IgD-negative memory B cell (primary cell): Measurements from ENCODE around the gene DIS3L2. TPM values are rescaled to one million over a fixed set of nuclear protein-coding genes. Genes with fewer than 3 reads are reported as not detected.
A peak's percentile ranks its signal among the peaks of the same experiment; 100 is the strongest.
"Not testable (repeated sequence)": the region's sequence is repeated elsewhere in the genome, so short reads cannot be mapped to it uniquely, and the experiment has no call there.

Experiments
- H3K27ac Mint-ChIP-seq, 3 donors: one replicate each; pipeline ENCODE4 v1.8.0; 2020 to 2022; ENCODE audit warnings: mild to moderate bottlenecking in 3 of 3, mixed read lengths in 3 of 3, moderate library complexity in 1 of 3
- H3K27me3 Mint-ChIP-seq: one replicate; pipeline ENCODE4 v1.8.0; 2021; ENCODE audit warnings: mixed read lengths
- H3K36me3 Mint-ChIP-seq: one replicate; pipeline ENCODE4 v1.8.0; 2020; ENCODE audit warnings: mild to moderate bottlenecking, mixed read lengths
- H3K4me1 Mint-ChIP-seq, 3 donors: one replicate each; pipeline ENCODE4 v1.8.0; 2020 to 2022; ENCODE audit warnings: mixed read lengths in 3 of 3, mild to moderate bottlenecking in 1 of 3
- H3K4me3 Mint-ChIP-seq, 4 donors: one replicate each; pipeline ENCODE4 v1.8.0; 2020 to 2022; ENCODE audit warnings: mild to moderate bottlenecking in 4 of 4, mixed read lengths in 4 of 4, moderate library complexity in 3 of 4
- H3K9me3 Mint-ChIP-seq, 3 donors: one replicate each; pipeline ENCODE4 v1.8.0; 2020 to 2021; ENCODE audit warnings: mixed read lengths in 3 of 3, mild to moderate bottlenecking in 1 of 3
- polyA plus RNA-seq: library from polyadenylated mRNA; unstranded; fragments of 300-500 nt; fragmentation: Illumina TruSeq; gene quantifications from one replicate; pipeline ENCODE4 v1.2.3, GENCODE V29; 2021

DIS3L2 gene
- polyA plus RNA-seq, 1 donor from 2014 or later = 21.7 TPM

DNA sequence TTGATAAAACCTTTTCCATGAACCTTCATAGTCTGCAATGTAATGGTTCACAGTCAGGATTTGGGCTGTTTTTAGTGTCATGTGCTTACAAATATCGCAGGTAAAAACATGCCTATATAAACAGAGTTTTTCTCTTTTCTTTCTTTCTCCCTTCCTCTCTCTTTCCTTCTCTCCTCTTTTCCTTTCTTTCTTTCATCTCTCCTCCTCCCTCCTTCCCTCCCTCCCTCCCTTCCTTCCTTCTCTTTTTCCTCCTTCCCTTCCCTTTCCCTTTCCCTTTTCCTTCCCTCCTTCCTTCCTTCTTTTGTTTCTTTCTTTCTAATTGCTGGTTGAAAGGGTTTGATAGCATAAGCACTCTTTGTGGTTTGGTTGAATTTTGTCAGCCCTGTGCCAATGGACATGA, 25.7 kb upstream of the DIS3L2 start:
- H3K27me3 Mint-ChIP-seq = peaks cover 15% of the 10 kb centered on the region
- H3K4me1 Mint-ChIP-seq = peaks cover 2 to 6% (median 5%) of the 10 kb centered on the region in 3 donors
- peaks cover 2% of the 10 kb centered on the region for H3K36me3 Mint-ChIP-seq
- H3K4me3 Mint-ChIP-seq = no peak overlapping the region
- H3K9me3 Mint-ChIP-seq = no peaks in the 10 kb centered on the region
- H3K27ac Mint-ChIP-seq = no peak overlapping the region

GRCh38 chr2:231936491-231936890, 25.0 kb upstream of the DIS3L2 start:
- H3K4me1 Mint-ChIP-seq = peaks cover 2 to 6% (median 5%) of the 10 kb centered on the region in 3 donors
- H3K36me3 Mint-ChIP-seq = peaks cover 2% of the 10 kb centered on the region
- peaks cover 11% of the 10 kb centered on the region for H3K27me3 Mint-ChIP-seq
- H3K9me3 Mint-ChIP-seq = no peaks in the 10 kb centered on the region
- H3K4me3 Mint-ChIP-seq = no peak overlapping the region
- H3K27ac Mint-ChIP-seq = no peak overlapping the region

DNA sequence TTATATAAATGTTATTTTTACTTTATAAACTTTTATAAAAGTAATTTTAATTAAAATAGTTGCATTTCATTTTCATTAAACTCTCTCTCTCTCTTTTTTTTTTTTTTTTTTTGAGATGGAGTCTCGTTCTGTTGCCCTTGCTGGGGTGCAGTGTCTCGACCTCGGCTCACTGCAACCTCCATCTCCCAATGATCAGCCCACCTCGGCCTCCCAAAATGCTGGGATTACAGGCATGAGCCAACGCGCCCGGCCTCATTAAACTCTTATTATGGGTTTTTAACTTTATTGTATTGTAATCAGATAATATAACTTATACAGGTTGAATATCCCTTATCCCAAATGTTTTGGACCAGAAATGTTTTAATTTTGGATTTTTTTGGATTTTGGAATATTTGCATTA, 24.5 kb upstream of the DIS3L2 start:
- H3K36me3 Mint-ChIP-seq = no peaks in the 10 kb centered on the region
- peaks cover 2 to 6% (median 5%) of the 10 kb centered on the region in 3 donors for H3K4me1 Mint-ChIP-seq

GRCh38 chr2:231939022-231939421, 22.5 kb upstream of the DIS3L2 start:
- H3K9me3 Mint-ChIP-seq = no peaks in the 10 kb centered on the region
- H3K36me3 Mint-ChIP-seq = no peaks in the 10 kb centered on the region
- peaks cover 8% of the 10 kb centered on the region for H3K27me3 Mint-ChIP-seq
- peaks cover 0 to 2% (median 0%) of the 10 kb centered on the region in 3 donors for H3K4me1 Mint-ChIP-seq
- H3K27ac Mint-ChIP-seq = no peak overlapping the region
- H3K4me3 Mint-ChIP-seq = no peak overlapping the region

More for the DNA sequence above, 24.5 kb upstream of the DIS3L2 start:
- Mint-ChIP-seq H3K27ac (no peak overlapping the region), H3K9me3 (no peaks in the 10 kb centered on the region), H3K27me3 (peaks cover 8% of the 10 kb centered on the region), H3K4me3 (no peak overlapping the region)

DNA sequence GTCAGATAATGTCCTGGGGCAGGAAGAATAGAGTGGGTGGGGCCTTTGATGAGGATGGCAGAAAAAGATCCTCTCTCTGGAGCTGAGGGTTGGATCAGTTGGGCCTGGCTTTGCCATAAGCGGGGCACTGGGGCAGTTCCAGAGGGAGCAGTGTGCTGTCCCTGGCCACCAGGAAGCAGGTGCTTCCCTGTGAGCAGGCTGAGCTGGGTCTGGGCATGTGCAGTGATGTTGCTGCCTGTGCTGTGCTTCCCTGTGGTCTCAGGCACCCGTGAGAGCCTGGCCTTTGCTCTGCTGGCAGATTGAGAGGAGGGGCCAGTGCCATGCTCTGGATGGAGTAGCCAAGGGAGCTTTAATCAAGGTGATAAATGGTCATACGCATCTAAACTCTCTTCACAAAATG, 20.7 kb upstream of the DIS3L2 start:
- no peaks in the 10 kb centered on the region for H3K4me1 Mint-ChIP-seq
- H3K36me3 Mint-ChIP-seq = no peaks in the 10 kb centered on the region
- H3K27ac Mint-ChIP-seq = no peak overlapping the region
- peaks cover 6% of the 10 kb centered on the region for H3K27me3 Mint-ChIP-seq
- H3K4me3 Mint-ChIP-seq = no peak overlapping the region
- H3K9me3 Mint-ChIP-seq = no peaks in the 10 kb centered on the region

GRCh38 chr2:231941673-231942072, 19.8 kb upstream of the DIS3L2 start:
- H3K27me3 Mint-ChIP-seq = peaks cover 8% of the 10 kb centered on the region
- no peaks in the 10 kb centered on the region for H3K4me1 Mint-ChIP-seq
- H3K27ac Mint-ChIP-seq = no peak overlapping the region
- H3K4me3 Mint-ChIP-seq = no peak overlapping the region
- H3K36me3 Mint-ChIP-seq = no peaks in the 10 kb centered on the region
- no peaks in the 10 kb centered on the region for H3K9me3 Mint-ChIP-seq

DNA sequence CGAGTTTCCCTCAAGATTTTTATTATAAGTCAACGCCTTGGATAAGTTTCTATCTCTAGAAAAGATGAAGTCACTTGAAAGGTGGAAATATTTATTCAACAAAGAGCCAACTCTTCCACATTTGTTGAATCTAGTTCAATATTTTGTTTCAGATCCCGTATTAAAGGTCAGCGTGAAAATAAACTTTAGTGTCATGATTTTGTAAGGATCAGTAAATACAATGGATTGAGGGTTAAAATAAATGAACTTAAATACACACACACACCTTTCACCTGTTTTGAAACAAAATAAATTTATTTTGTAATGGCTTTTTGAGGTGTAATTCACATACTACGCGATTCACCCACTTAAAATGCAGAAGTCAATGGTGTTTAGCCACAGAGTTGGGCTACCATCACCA, 19.3 kb upstream of the DIS3L2 start:
- Mint-ChIP-seq H3K36me3 (no peaks in the 10 kb centered on the region), H3K27ac (no peak overlapping the region), H3K9me3 (no peaks in the 10 kb centered on the region), H3K4me3 (no peak overlapping the region), H3K4me1 (no peaks in the 10 kb centered on the region), H3K27me3 (peaks cover 9% of the 10 kb centered on the region)

GRCh38 chr2:231946241-231946814, 15.2 kb upstream of the DIS3L2 start:
- H3K27me3 Mint-ChIP-seq = peaks cover 8% of the 10 kb centered on the region
- H3K4me1 Mint-ChIP-seq = no peaks in the 10 kb centered on the region
- H3K27ac Mint-ChIP-seq = no peak overlapping the region
- no peak overlapping the region for H3K4me3 Mint-ChIP-seq
- H3K36me3 Mint-ChIP-seq = no peaks in the 10 kb centered on the region
- H3K9me3 Mint-ChIP-seq = peaks cover 0 to 2% (median 0%) of the 10 kb centered on the region in 3 donors

DNA sequence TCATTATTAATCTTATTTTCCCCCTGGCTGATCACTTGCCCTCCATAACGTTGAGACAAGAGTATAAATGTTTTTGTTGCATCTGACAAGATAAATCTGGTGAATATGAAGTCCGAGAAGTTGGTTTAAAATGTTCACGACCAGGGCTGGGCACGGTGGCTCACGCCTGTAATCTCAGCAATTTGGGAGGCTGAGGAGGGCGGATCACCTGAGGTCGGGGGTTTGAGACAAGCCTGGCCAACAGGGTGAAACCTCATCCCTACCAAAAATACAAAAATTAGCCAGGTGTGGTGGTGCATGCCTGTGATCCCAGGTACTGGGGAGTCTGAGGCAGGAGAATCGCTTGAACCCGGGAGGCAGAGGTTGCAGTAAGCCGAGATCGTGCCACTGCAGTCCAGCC, 14.4 kb upstream of the DIS3L2 start:
- H3K36me3 Mint-ChIP-seq, H3K4me3 Mint-ChIP-seq, H3K9me3 Mint-ChIP-seq, H3K27me3 Mint-ChIP-seq, H3K27ac Mint-ChIP-seq, H3K4me1 Mint-ChIP-seq: not testable (repeated sequence)

GRCh38 chr2:231947694-231948093, 13.8 kb upstream of the DIS3L2 start:
- Mint-ChIP-seq H3K4me3 (no peak overlapping the region), H3K36me3 (no peaks in the 10 kb centered on the region), H3K9me3 (peaks cover 0 to 6% (median 0%) of the 10 kb centered on the region in 3 donors), H3K27ac (no peak overlapping the region), H3K4me1 (no peaks in the 10 kb centered on the region), H3K27me3 (peaks cover 5% of the 10 kb centered on the region)

DNA sequence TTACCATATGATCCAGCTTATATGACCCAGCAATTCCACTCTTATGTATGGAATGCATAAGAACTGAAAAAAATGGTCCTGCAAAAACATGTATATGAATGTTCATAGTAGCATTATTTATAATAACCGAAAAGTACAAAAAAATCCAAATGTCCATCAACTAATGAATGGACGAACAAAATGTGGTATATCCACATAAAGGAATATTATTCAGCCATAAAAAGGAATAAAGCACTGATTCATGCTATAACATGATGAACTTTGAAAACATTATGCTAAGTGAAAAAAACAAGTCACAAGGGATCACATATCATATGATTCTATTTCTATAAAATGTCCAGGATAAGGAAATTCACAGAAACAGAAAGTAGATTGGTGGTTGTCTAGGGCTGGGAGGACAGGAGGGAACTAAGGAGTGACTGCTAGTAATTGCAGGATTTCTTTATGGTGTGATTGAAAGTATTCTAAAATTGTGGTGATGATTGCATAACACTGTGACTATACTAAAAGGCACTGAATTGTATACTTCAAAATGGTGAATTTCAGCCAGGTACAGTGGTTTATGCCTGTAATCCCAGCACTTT, 10.0 kb upstream of the DIS3L2 start:
- H3K36me3 Mint-ChIP-seq = no peaks in the 10 kb centered on the region
- no peaks in the 10 kb centered on the region for H3K4me1 Mint-ChIP-seq
- H3K4me3 Mint-ChIP-seq = no peak overlapping the region
- peaks cover 0 to 6% (median 0%) of the 10 kb centered on the region in 3 donors for H3K9me3 Mint-ChIP-seq
- peak overlapping the region in 1 of 3 donors; percentile 39 for H3K27ac Mint-ChIP-seq
- H3K27me3 Mint-ChIP-seq = peaks cover 5% of the 10 kb centered on the region

DNA sequence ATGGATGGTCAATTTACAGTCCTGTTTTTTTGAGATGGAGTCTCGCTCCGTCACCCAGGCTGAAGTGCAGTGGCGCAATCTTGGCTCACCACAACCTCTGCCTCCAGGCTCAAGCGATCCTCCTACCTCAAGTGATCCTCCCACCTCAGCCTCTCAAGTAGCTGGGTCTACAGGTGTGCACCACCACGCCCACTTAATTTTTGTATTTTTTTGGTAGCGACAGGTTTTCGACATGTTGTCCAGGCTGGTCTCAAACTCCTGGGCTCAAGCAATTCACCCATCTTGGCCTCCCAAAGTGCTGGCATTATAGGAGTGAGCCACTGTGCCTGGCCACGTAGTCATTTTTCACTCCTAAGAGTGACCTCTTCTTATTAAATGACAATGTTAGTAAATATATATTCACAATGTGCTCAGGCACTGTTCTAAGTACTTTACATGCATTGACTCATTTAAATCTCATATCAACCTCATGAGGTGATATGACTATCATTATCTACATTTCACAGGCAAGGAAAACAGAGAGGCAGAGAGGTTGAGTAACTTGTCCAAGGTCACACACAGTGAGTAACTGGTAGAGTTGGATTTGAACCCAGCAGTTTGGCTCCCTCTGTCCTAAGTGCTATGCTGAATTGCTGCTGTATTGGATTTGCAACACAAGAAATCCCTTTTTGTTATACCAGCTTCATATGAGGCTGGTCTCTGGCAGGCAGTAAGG, 5.6 kb upstream of the DIS3L2 start:
- Mint-ChIP-seq H3K4me1 (peaks cover 0 to 3% (median 3%) of the 10 kb centered on the region in 3 donors), H3K4me3 (no peak overlapping the region), H3K36me3 (peaks cover under 1% of the 10 kb centered on the region), H3K9me3 (peaks cover 0 to 6% (median 0%) of the 10 kb centered on the region in 3 donors), H3K27me3 (peaks cover 8% of the 10 kb centered on the region), H3K27ac (no peak overlapping the region)

DNA sequence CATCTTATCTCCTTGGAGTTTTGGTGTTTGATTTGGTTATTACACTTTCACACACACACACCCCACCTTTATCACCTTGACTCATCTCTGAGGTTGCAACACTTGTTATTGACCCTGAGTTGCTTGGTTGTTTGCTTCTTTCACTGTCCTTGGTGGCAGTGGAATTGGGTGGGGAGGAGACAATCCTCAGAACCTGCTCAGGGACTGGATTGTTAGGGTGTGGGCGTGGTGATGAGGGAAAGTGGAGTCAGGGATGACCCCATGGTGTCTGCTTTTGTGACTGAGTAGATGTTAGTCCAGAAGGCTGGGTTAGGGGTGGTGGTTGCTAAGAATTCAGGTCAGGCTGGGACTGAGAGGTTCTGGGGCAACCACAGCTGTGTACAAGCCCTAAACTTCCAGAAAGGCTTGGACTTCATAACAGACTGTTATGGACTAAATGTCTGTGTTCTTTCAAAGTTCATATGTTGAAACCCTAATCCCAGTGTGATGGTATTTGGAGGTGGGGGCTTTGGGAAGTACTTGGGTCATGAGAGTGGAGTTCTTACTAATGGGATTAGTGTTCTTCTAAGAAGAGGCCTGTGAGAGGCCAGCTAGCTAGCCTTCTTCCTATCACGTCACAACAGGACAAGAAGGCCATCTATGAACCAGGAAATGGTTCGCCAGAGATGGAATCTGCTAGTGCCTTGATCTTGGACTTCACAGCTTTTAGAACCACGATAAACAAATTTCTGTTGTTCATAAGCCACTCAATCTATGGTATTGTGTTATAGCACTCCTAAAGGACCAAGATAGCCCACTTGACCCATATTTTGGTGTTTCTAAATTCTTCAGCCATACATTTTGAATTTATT, 3.4 kb upstream of the DIS3L2 start:
- peak overlapping the region in 1 of 3 donors; percentile 5 for H3K27ac Mint-ChIP-seq
- peaks cover 6 to 12% (median 12%) of the 10 kb centered on the region in 3 donors for H3K4me1 Mint-ChIP-seq
- H3K4me3 Mint-ChIP-seq = peak overlapping the region in 1 of 4 donors; percentile 61
- peaks cover 8% of the 10 kb centered on the region for H3K27me3 Mint-ChIP-seq
- peaks cover 2% of the 10 kb centered on the region for H3K36me3 Mint-ChIP-seq
- H3K9me3 Mint-ChIP-seq = no peaks in the 10 kb centered on the region

DNA sequence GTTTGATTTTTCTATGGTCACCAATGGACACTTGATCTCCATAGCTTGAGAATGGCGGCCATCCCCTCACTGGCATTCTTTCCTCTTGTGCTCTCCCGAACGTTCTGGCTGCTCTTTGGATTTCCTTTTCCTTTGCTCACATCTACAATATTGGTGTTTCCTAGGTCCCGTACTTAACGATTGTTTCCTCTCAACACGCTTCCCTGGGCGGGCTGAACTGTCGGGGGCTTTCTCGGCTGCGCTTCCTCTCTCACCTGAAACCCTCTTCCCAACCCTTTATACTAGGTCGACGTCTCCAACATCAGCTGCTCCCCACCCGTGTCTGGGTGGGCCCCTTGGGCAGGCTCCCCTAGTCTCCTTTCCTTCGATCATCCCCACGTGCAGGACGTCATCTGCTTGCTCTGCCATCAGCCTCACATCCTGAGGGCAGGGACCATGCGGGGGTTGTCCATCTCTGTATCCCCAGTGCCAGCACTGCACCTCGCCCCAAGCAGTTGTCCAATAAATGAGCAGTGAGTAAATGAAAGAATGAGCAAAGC, 634 bp upstream of the DIS3L2 start:
- peaks cover 5% of the 10 kb centered on the region for H3K27me3 Mint-ChIP-seq
- peaks cover 20 to 28% (median 24%) of the 10 kb centered on the region in 3 donors for H3K4me1 Mint-ChIP-seq
- peaks cover 2% of the 10 kb centered on the region for H3K36me3 Mint-ChIP-seq
- H3K27ac Mint-ChIP-seq = peak overlapping the region; percentile 69 to 92 (median 89)
- H3K4me3 Mint-ChIP-seq = peak overlapping the region; percentile 94 to 99 (median 97)
- no peaks in the 10 kb centered on the region for H3K9me3 Mint-ChIP-seq

DNA sequence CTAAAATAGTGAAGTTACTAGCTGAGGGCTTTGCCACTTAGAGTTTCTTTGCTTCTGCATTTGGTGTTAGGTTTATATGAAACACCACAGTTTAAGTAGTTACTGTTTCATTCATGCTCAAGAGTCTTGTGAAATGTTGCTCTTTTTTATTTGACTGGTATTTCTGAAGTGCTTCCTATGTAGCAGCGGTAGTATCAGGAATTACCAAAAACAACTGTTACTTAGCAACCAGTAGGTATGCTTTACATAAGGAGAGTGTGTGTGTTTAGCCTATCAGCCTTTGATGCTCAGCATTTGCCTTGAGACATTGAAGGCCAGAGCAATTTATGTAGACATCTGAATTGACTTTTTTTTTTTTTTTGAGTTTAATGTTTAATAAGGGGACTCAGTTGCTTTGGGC, 3.6 kb downstream of the DIS3L2 start:
- H3K9me3 Mint-ChIP-seq = peaks cover 2 to 8% (median 3%) of the 10 kb centered on the region in 3 donors
- H3K36me3 Mint-ChIP-seq = peaks cover 15% of the 10 kb centered on the region
- H3K4me1 Mint-ChIP-seq = peaks cover 23 to 38% (median 31%) of the 10 kb centered on the region in 3 donors
- peak overlapping the region in 1 of 3 donors; percentile 87 for H3K27ac Mint-ChIP-seq
- H3K27me3 Mint-ChIP-seq = peaks cover 2% of the 10 kb centered on the region
- H3K4me3 Mint-ChIP-seq = peak overlapping the region in 1 of 4 donors; percentile 82
